Tibial nerve (tissue), 4 donors: ENCODE results near the gene NET1. TPM values are rescaled to one million over a fixed set of nuclear protein-coding genes. Genes with fewer than 3 reads are reported as not detected.

Experiments used
- DNase-seq, 2 donors: peaks; one replicate each; pipeline ENCODE4 v3.0.0-alpha.2; 2019; ENCODE audit warnings: low spot score in 2 of 2
- H3K27ac ChIP-seq, 4 donors: fragments of 200-600 bp; sonication (generic) in 3 of 4; one replicate each; pipeline ENCODE4 v1.5.1; 2017 to 2019; ENCODE audit warnings: mild to moderate bottlenecking in 1 of 4
- H3K27me3 ChIP-seq, 2 donors: fragments of 200-600 bp; sonication (generic) in 1 of 2; one replicate each; pipeline versions ENCODE4 v1.5.1 to v1.6.0; 2017 to 2019
- H3K36me3 ChIP-seq, 3 donors: fragments of 200-600 bp; sonication (generic); one replicate each; pipeline ENCODE4 v1.5.1; 2018 to 2019
- H3K4me1 ChIP-seq, 4 donors: fragments of 200-600 bp; sonication (generic) in 3 of 4; one replicate each; pipeline ENCODE4 v1.5.1; 2017 to 2019
- H3K4me3 ChIP-seq, 4 donors: fragments of 200-600 bp; sonication (generic) in 3 of 4; one replicate each; pipeline ENCODE4 v1.5.1; 2017 to 2019; ENCODE audit warnings: mild to moderate bottlenecking in 1 of 4, moderate library complexity in 1 of 4
- H3K9me3 ChIP-seq, 4 donors: fragments of 200-600 bp; sonication (generic) in 3 of 4; one replicate each; pipeline ENCODE4 v1.5.1; 2017 to 2019
- EP300 ChIP-seq, 2 donors: sonication (generic); formaldehyde crosslinking; IDR thresholded peaks; one replicate each; pipeline ENCODE4 v1.6.1; 2017; ENCODE audit warnings: antibody characterized with exemption in 2 of 2, mild to moderate bottlenecking in 1 of 2
- POLR2A ChIP-seq, 2 donors: fragments of 450-650 bp; IDR thresholded peaks; one replicate each; pipeline ENCODE4 v1.6.1; 2017; ENCODE audit warnings: antibody characterized with exemption in 2 of 2, mild to moderate bottlenecking in 2 of 2, moderate library complexity in 2 of 2
- WGBS, 2 donors: methylation state at CpG; one replicate each; pipeline ENCODE4 v1.1.5; 2018; 5-methylcytosine and 5-hydroxymethylcytosine counted together
- total RNA-seq, 4 donors: library from RNA; depleted of rRNA; stranded (reverse); fragments of >200 nt; gene quantifications; one replicate each; pipeline ENCODE4 v1.1.0, GENCODE V29; 2016
- TF ChIP-seq, protein P1 (sequence below), 5 experiments: fragments of 200-600 bp in 3 of 5; fragments of 450-650 bp in 2 of 5; sonication (generic) in 3 of 5; IDR thresholded peaks; one replicate each; pipeline ENCODE4 v1.5.1; 2016 to 2019; ENCODE audit warnings: antibody characterized with exemption in 5 of 5, mild to moderate bottlenecking in 3 of 5, moderate library complexity in 2 of 5

The NET1 gene
- total RNA-seq, 4 donors from 2014 or later, result 66.0 to 133 (median 91.3) TPM

DNA sequence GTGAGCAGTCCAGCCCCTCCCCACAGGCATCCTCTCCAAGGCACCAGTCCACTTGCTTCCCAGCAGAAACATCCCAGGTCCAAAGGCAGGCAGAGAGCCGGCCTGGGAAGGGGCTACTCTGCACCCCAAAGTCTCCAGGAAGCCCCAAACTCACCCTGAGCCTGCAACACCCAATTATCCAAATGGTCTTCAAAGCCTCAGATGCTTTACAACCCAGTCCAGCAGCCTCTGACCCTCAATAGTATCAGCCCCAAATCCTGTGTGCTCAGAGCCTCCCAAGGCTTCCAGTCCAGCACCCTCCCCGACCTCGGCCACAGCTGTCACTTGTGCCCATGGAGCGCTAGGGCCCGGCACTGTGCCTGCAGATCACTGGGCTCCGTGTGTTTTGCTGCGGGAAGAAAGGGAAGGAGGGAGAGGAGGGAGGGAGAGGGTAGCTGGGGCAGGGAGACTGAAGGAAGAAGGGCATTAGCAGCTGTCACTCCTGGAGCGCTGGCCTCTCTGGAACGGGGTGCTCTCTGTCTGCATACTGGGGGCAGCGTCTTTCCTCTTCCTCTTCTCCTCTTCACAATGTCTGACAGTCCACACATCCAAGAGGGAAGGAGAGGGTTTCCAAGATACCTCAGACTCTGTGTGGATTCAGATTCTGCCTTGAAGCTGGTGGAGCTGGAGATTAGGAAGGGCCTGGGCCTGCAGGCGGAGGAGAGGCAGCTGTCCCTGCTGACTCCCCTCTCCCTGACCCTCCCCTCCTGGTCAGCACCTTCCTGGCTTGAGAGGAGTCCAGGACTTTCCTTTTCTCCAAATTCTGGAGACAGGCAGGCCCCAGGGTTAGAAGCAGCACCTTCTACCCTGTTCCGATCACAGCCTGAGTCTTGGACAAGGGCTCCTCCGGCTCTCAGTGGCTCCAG is 73.8 kb downstream of the NET1 start:
- no peak overlapping the region for H3K4me3 ChIP-seq
- no peaks in the 10 kb centered on the region for H3K9me3 ChIP-seq
- no peak for DNase-seq
- TF ChIP-seq EP300 (IDR thresholded peaks at IDR 0.05) (no peak), POLR2A (IDR thresholded peaks at IDR 0.05) (no peak)
- TF ChIP-seq, protein P1, sequence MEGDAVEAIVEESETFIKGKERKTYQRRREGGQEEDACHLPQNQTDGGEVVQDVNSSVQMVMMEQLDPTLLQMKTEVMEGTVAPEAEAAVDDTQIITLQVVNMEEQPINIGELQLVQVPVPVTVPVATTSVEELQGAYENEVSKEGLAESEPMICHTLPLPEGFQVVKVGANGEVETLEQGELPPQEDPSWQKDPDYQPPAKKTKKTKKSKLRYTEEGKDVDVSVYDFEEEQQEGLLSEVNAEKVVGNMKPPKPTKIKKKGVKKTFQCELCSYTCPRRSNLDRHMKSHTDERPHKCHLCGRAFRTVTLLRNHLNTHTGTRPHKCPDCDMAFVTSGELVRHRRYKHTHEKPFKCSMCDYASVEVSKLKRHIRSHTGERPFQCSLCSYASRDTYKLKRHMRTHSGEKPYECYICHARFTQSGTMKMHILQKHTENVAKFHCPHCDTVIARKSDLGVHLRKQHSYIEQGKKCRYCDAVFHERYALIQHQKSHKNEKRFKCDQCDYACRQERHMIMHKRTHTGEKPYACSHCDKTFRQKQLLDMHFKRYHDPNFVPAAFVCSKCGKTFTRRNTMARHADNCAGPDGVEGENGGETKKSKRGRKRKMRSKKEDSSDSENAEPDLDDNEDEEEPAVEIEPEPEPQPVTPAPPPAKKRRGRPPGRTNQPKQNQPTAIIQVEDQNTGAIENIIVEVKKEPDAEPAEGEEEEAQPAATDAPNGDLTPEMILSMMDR (IDR thresholded peaks at IDR 0.05), result no peak
- no peaks in the 10 kb centered on the region for H3K27me3 ChIP-seq
- no peaks in the 10 kb centered on the region for H3K4me1 ChIP-seq
- H3K27ac ChIP-seq, result no peak overlapping the region
- H3K36me3 ChIP-seq, result no peaks in the 10 kb centered on the region
- WGBS, 2 donors, result 68 to 69% methylated on average over 13 of the region's 13 CpGs

DNA sequence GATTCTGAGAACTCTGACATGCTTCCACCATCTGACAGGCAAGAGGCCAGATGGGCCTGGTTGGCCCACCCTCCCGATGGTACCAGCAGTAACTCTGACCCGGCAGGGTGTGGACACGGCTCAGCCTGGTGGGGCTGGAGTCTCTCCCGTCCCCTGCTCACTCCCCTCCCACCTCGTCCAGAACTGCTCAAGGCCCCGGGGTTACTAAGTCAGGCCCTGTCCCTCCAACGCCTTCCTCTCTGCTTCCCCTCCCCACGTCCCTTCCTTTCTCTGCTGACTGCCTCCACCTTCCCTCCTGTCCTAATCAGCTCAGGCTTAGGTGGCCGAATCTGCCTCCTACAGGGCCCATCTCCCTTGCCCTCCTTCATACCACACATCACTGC is 74.5 kb downstream of the NET1 start:
- no peaks in the 10 kb centered on the region for H3K27me3 ChIP-seq
- peaks cover 0 to 3% (median 0%) of the 10 kb centered on the region in 4 donors for H3K9me3 ChIP-seq
- no peak overlapping the region for H3K4me3 ChIP-seq
- H3K36me3 ChIP-seq, result no peaks in the 10 kb centered on the region
- 69 to 78% methylated on average over 9 of the region's 9 CpGs for WGBS, 2 donors
- TF ChIP-seq, protein P1 (IDR thresholded peaks at IDR 0.05), result no peak
- TF ChIP-seq POLR2A (IDR thresholded peaks at IDR 0.05) (no peak), EP300 (IDR thresholded peaks at IDR 0.05) (no peak)
- DNase-seq, result no peak
- H3K4me1 ChIP-seq, result no peaks in the 10 kb centered on the region
- H3K27ac ChIP-seq, result no peak overlapping the region

DNA sequence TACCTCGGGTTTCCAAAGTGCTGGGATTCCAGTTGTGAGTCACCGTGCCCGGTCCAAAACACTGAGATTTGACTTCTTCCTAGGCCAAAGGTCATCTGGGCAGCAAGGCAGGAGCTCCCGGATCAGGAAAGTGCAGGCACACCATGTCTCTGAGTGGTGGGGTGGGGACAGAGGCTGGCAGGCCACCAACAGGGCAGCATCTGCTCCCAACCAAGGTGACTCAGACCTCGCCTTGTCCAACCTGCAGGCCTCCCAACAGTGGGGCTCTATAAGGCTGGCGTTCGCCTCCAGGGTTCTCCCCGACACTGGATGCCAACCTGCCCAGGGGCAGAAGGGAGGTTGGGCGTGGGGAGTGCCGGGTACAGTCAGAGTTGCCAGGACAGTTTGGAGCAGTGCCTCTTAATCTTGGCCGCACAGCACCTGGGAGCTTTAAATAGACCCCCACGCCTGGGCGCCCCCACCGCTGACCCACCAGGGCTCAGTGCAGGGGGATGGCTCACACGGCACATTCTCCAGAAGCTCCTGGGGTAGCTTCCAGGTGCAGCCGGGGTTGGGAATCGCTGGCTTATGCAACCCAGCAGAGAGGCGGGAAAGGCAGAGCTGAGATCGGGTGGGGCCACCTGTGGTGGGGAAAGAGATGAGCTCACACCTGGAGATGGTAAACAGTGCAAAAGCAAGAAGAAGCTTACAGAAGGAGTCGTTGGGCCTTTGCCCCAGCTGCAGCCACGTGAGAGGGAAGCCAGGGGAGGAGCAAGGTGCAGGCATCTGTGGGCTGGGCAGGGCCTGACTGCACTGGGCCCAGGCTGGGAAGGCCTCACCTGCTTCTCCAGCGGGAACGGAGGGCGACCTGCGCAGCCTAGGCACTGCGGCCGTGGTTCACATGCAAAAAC is 76.2 kb downstream of the NET1 start:
- 88 to 91% methylated on average over 26 to 27 of the region's 27 CpGs for WGBS, 2 donors
- no peak for DNase-seq
- TF ChIP-seq, protein P1 (IDR thresholded peaks at IDR 0.05), result no peak

DNA sequence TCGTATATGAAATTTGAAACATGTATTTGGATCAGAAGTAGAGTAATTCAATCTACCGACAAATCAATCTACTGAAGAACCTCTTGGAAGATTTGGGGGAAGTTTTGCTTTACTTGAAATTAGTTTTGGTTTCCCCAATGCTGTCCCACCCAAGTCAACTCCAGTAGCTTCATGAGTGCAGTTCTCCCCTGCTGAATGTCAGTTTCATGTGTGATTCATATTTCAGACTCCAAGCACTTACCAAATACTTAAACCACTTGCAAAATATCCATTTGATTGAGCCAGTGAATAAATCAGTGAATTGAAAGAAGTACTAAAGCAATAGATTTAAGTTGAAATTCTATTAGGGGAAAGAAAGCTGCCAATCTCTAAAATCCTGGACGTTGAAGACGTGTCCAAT is 77.7 kb downstream of the NET1 start:
- H3K4me1 ChIP-seq, result no peaks in the 10 kb centered on the region
- no peak overlapping the region for H3K4me3 ChIP-seq
- H3K9me3 ChIP-seq, result peaks cover 0 to 15% (median 0%) of the 10 kb centered on the region in 4 donors
- H3K27me3 ChIP-seq, result no peaks in the 10 kb centered on the region
- no peak overlapping the region for H3K27ac ChIP-seq
- TF ChIP-seq POLR2A (IDR thresholded peaks at IDR 0.05) (no peak), EP300 (IDR thresholded peaks at IDR 0.05) (no peak)
- TF ChIP-seq, protein P1 (IDR thresholded peaks at IDR 0.05), result no peak
- WGBS, 2 donors, result 91 to 93% methylated on average over 4 of the region's 4 CpGs
- no peak for DNase-seq
- H3K36me3 ChIP-seq, result no peaks in the 10 kb centered on the region

More for the DNA sequence above, 76.2 kb downstream of the NET1 start:
- Histone ChIP-seq H3K36me3 (no peaks in the 10 kb centered on the region), H3K4me3 (no peak overlapping the region), H3K9me3 (peaks cover 0 to 15% (median 0%) of the 10 kb centered on the region in 4 donors), H3K4me1 (no peaks in the 10 kb centered on the region), H3K27me3 (no peaks in the 10 kb centered on the region), H3K27ac (peak overlapping the region in 1 of 4 donors; percentile 41)
